HG02763 (cell line): ENCODE data around the gene PLCG2.
"Not testable (repeated sequence)": the region's sequence is repeated elsewhere in the genome, so short reads cannot be mapped to it uniquely, and the experiment has no call there.

Experiments used
- ATAC-seq: cut with Tn5 transposase; IDR thresholded peaks from one replicate; pipeline ENCODE4 v1.9.1; 2021; ENCODE audit warnings: mild to moderate bottlenecking, moderate library complexity; ENCODE audit not compliant: unreplicated experiment

The PLCG2 gene

GRCh38 chr16:81934711-81935110 is 155.6 kb downstream of the PLCG2 start:
- ATAC-seq = not testable (repeated sequence)

- no peak for ATAC-seq
Measured at GRCh38 chr16:81936209-81937000, 157.3 kb downstream of the PLCG2 start.

GRCh38 chr16:81937305-81938038 is 158.4 kb downstream of the PLCG2 start:
- no peak for ATAC-seq

- no peak for ATAC-seq
Measured at GRCh38 chr16:81938326-81939163, 159.5 kb downstream of the PLCG2 start.

- ATAC-seq = no peak
Measured at GRCh38 chr16:81939164-81940056, 160.3 kb downstream of the PLCG2 start.

- ATAC-seq = no peak
Measured at GRCh38 chr16:81940781-81941560, 161.9 kb downstream of the PLCG2 start.

- ATAC-seq = no peak
Measured at GRCh38 chr16:81942007-81942601, 163.0 kb downstream of the PLCG2 start.

GRCh38 chr16:81945665-81946064 is 166.6 kb downstream of the PLCG2 start:
- ATAC-seq = no peak

GRCh38 chr16:81946206-81946605 is 167.1 kb downstream of the PLCG2 start:
- no peak for ATAC-seq

- no peak for ATAC-seq
Measured at GRCh38 chr16:81951564-81951963, 172.5 kb downstream of the PLCG2 start.

GRCh38 chr16:81956213-81956948 is 177.3 kb downstream of the PLCG2 start:
- no peak for ATAC-seq

GRCh38 chr16:81964808-81965207 is 185.7 kb downstream of the PLCG2 start:
- ATAC-seq = no peak

GRCh38 chr16:81967358-81967757 is 188.3 kb downstream of the PLCG2 start:
- no peak for ATAC-seq

GRCh38 chr16:81971853-81972252 is 192.8 kb downstream of the PLCG2 start:
- no peak for ATAC-seq

GRCh38 chr16:81973737-81974136 is 194.6 kb downstream of the PLCG2 start:
- no peak for ATAC-seq

GRCh38 chr16:81975637-81976036 is 196.5 kb downstream of the PLCG2 start:
- no peak for ATAC-seq

GRCh38 chr16:81977335-81977942 is 198.3 kb downstream of the PLCG2 start:
- not testable (repeated sequence) for ATAC-seq

- ATAC-seq = no peak
Measured at GRCh38 chr16:81987121-81987520, 208.0 kb downstream of the PLCG2 start.
